Measurements from ENCODE around the gene GON4L. TPM values are rescaled to one million over a fixed set of nuclear protein-coding genes. Genes with fewer than 3 reads are reported as not detected.
"Not testable (repeated sequence)": the region's sequence is repeated elsewhere in the genome, so short reads cannot be mapped to it uniquely, and the experiment has no call there.

The GON4L gene
- total RNA-seq, 2 donors from 2014 or later = 44.3 to 48.2 TPM

GRCh38 chr1:155767399-155767989 lies 89.5 kb downstream of the GON4L start:
- DNase-seq (ENCODE audit: low spot score); intact Hi-C loops (cut with DNase I): not testable (repeated sequence)

GRCh38 chr1:155763989-155764388 lies 93.0 kb downstream of the GON4L start:
- intact Hi-C loops (cut with DNase I) = loop anchor here in 1 of 2 donors (1.0 kb wide), 1 partner anchor 70 kb away; no protein-coding TSS in a partner anchor
- not testable (repeated sequence) for DNase-seq (ENCODE audit: low spot score)

DNA sequence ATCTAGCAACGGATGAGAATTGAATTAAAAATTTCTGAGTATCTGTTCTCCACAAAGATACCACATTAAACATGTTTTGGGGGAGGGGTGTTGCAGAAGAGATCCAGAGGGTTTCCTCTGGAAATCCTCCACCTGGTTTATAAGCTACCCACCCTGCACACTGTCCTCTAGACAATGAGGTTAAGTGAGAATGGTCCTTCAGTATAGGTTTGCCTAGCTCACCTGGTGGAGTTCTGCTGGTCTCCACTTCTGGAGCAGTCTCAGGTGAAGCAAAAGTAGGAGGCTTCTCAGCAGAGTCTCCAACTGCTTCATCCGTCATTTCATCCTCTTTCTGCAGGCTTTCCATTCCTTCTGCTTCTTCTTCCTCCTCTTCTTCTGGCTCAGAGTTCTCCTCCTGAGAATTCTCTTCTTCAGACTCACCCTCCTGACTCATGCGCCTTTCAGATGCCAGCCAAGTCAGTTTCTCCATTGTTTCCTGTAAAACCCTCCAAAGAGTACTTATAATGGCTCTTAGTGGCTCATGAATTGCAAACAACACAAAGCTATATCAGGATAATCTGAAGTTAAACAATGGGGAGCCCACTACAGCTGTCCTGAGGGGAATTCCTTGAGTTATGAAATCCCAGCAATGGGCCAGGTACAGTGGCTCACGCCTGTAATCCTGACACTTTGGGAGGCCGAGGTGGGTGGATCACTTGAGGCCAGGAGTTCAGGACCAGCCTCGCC lies 93.8 kb downstream of the GON4L start:
- peak; percentile 84 for DNase-seq (ENCODE audit: low spot score)
- intact Hi-C loops (cut with DNase I) = not testable (repeated sequence)

GRCh38 chr1:155761736-155762405 lies 95.1 kb downstream of the GON4L start:
- intact Hi-C loops (cut with DNase I) = no loop called here
- no peak for DNase-seq (ENCODE audit: low spot score)

DNA sequence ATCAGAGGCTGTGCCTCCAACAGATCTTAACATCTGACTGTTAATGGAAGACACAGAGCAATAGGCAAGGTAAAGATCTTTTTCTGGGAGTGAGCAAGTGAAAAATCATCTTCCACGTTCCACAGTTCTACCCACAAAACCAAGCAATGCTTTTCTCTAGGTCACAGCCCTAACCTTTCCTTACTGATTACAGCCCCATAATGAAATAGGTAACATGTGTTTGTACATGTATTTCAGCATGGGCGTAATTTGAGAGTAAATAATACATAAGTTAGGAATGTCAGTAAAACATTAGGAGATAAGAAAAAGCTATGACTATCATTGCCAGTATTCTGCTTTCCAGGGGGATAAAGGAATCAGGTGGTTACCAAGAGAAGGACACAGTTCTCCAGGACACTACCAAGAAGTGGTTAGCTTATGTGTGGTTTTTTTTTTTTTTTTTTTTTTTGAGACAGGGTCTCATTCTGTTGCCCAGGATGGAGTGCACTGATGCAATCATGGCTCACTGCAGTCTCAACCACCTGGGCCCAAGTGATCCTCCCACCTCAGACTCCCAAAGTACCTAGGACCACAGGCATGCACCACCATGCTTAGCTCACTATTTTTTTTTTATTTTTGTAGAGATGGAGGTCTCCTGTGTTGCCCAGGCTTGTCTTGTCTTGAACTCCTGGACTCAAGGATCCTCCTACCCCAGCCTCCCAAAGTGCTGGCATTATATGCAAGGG lies 96.1 kb downstream of the GON4L start:
- intact Hi-C loops (cut with DNase I) = no loop called here
- DNase-seq (ENCODE audit: low spot score) = no peak

GRCh38 chr1:155759966-155760630 lies 96.9 kb downstream of the GON4L start:
- intact Hi-C loops (cut with DNase I) = no loop called here

DNA sequence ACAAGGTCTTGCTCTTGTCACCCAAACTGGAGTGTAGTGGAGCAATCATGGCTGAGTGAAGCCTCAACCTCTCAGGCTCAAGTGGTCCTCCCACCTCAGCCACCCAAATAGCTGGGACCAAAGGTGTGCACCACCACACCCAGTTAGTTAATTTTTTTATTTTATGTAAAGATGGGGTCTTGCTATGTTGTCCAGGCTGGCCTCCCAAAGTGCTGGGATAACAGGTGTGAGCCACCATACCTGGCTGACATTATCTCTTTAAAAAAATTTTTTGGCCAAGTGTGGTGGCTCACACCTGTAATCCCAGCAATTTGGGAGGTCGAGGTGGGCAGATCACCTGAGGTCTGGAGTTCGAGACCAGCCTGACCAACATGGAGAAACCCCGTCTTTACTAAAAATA lies 98.0 kb downstream of the GON4L start:
- DNase-seq (ENCODE audit: low spot score); intact Hi-C loops (cut with DNase I): not testable (repeated sequence)

More at GRCh38 chr1:155759966-155760630, 96.9 kb downstream of the GON4L start:
- DNase-seq (ENCODE audit: low spot score) = no peak

- intact Hi-C loops (cut with DNase I); DNase-seq (ENCODE audit: low spot score): not testable (repeated sequence)
These were observed 108.9 kb downstream of the GON4L start for GRCh38 chr1:155748141-155748540.

- DNase-seq (ENCODE audit: low spot score); intact Hi-C loops (cut with DNase I): not testable (repeated sequence)
These were observed 109.4 kb downstream of the GON4L start for GRCh38 chr1:155747586-155747985.

- peak; percentile 99 for DNase-seq (ENCODE audit: low spot score)
- intact Hi-C loops (cut with DNase I) = not testable (repeated sequence)
These were observed 111.5 kb downstream of the GON4L start for GRCh38 chr1:155745284-155746228.

DNA sequence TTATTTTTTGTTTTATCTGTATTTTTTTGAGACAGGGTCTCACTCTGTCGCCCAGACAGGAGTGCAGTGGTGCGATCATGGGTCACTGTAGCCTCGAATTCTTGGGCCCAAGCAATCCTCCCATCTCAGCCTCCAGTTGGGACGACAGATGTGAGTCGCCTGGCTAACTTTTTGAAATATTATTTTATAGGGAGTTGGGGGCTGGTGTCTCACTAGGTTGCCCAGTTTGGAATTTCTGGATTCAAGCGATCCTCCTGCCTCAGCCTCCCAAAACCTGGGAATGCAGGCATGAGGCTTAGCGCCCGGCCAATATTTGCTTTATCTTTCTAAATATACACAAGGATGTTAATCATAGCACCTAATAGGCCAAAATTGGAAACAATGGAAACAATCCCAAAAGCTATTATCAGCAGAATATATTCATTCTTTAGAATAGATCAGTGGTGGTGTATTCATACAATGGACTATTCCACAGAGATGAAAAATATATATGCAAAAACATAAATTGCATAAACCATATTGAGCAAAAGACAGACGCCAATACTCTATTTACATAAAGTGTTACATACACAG lies 112.2 kb downstream of the GON4L start:
- intact Hi-C loops (cut with DNase I) = no loop called here
- DNase-seq (ENCODE audit: low spot score) = no peak

DNA sequence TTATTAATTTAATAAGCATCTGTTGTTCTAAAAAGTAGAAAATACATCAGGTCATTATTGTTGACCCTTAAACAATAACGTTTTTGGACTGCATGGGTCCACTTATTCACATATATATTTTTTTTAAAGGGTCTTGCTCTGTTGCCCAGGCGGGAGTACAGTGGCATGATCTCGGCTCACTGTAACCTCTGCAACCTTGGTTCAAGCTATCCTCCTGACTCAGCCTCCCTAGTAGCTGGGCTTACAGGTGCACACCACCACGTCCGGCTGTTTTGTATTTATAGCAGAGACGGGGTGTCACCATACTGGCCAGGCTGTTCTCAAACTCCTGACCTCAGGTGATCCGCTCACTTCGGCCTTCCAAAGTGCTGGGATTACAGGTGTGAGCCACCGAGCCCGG lies 115.1 kb downstream of the GON4L start:
- intact Hi-C loops (cut with DNase I) = no loop called here
- no peak for DNase-seq (ENCODE audit: low spot score)

GRCh38 chr1:155740995-155741394 lies 116.0 kb downstream of the GON4L start:
- no peak for DNase-seq (ENCODE audit: low spot score)
- intact Hi-C loops (cut with DNase I) = no loop called here

GRCh38 chr1:155729031-155729898 lies 127.7 kb downstream of the GON4L start:
- intact Hi-C loops (cut with DNase I) = no loop called here
- no peak for DNase-seq (ENCODE audit: low spot score)

DNA sequence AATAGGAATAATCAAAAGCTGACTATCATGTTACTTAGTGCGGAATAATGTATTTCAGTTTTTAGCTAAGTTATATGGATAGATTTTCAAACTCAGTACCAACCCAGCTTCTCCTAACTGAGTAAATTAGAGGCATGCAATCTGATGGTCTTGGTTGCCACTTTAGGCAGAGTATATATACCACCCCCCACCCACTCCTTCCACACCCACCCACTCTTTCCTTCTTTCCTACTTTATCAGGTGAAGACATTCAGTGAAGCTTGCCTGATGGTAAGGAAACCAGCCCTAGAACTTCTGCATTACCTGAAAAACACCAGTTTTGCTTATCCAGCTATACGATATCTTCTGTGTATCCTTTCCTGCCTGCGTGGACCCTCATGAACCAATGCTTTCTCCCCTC lies 131.9 kb downstream of the GON4L start:
- intact Hi-C loops (cut with DNase I) = no loop called here

DNA sequence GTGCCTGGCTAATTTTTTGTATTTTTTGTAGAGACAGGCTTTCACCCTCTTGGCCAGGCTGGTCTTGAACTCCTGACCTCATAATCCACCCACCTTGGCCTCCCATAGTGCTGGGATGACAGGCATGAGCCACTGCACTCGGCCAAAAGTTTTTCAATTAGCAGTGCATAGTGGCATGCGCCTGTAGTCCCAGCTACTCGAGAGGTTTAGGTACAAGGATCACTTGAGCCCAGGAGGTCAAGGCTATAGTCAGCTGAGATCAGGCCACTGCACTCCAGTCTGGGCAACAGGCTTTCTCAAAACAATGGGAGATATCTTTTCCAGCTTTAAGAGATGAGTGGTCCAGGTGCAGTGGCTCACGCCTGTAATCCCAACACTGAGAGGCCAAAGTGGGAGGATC lies 137.3 kb downstream of the GON4L start:
- intact Hi-C loops (cut with DNase I) = no loop called here

More for the DNA sequence above, 131.9 kb downstream of the GON4L start:
- DNase-seq (ENCODE audit: low spot score) = no peak

More for the DNA sequence above, 137.3 kb downstream of the GON4L start:
- DNase-seq (ENCODE audit: low spot score) = no peak

All from posterior vena cava (tissue), 2 donors.